NT2/D1 (cell line): ENCODE measurements around the gene KAT6B.

Source experiments
- YY1 ChIP-seq: IDR thresholded peaks from 2 replicates; pipeline ENCODE4 v1.6.1; 2011; ENCODE audit not compliant: insufficient read length, insufficient read depth
- ZNF274 ChIP-seq: IDR thresholded peaks from 2 replicates; pipeline ENCODE4 v1.6.1; 2011; ENCODE audit warnings: mild to moderate bottlenecking, low read depth, low read length

GRCh38 chr10:75029420-75029819 is 203.0 kb downstream of the KAT6B start:
- TF ChIP-seq YY1 = no peak
- TF ChIP-seq ZNF274 = no peak
